SK-N-MC (cell line): Measurements from ENCODE around the gene TNPO1.
"Not testable (repeated sequence)": the region's sequence is repeated elsewhere in the genome, so short reads cannot be mapped to it uniquely, and the experiment has no call there.

Source experiments
- DNase-seq: peaks from one replicate; pipeline ENCODE4 v3.0.0-alpha.2; 2011; ENCODE audit warnings: low read depth, low spot score
- H3K27ac ChIP-seq: fragments of 200-600 bp; sonication (generic); 2 replicates; pipeline ENCODE4 v1.5.1; 2016; ENCODE audit warnings: mixed run types
- H3K36me3 ChIP-seq: fragments of 200-600 bp; sonication (generic); 2 replicates; pipeline ENCODE4 v1.6.1; 2017; ENCODE audit warnings: antibody characterized with exemption, low read length, mixed read lengths; ENCODE audit not compliant: insufficient read depth
- H3K4me3 ChIP-seq: fragments of 200-600 bp; sonication (generic); 2 replicates; pipeline ENCODE4 v1.5.1; 2016
- H3K9ac ChIP-seq: fragments of 200-600 bp; sonication (generic); 2 replicates; pipeline ENCODE4 v1.8.0; 2017; ENCODE audit warnings: mixed run types, mixed read lengths; ENCODE audit not compliant: insufficient read length
- H3K9me3 ChIP-seq: fragments of 200-600 bp; sonication (generic); 2 replicates; pipeline ENCODE4 v1.6.1; 2017; ENCODE audit warnings: low read depth, mild to moderate bottlenecking, antibody characterized with exemption, low read length, moderate library complexity, mixed read lengths
- EZH2 ChIP-seq: fragments of 200-600 bp; sonication (generic); IDR thresholded peaks from one replicate; pipeline ENCODE4 v1.6.1; 2017; ENCODE audit warnings: antibody characterized with exemption
- FOXP2 ChIP-seq: optimal IDR thresholded peaks from 2 replicates; pipeline ENCODE3; 2011; ENCODE audit warnings: mild to moderate bottlenecking, moderate library complexity; ENCODE audit not compliant: insufficient read depth; ENCODE audit errors: extremely low read length, control extremely low read depth
- POLR2AphosphoS5 ChIP-seq: IDR thresholded peaks from 2 replicates; pipeline ENCODE4 v1.6.1; 2012; ENCODE audit warnings: mild to moderate bottlenecking, low read depth, low read length, borderline replicate concordance

TNPO1 gene

GRCh38 chr5:72906806-72907205 is 90.3 kb downstream of the TNPO1 start:
- H3K36me3 ChIP-seq: peaks cover 75% of the 10 kb centered on the region
- TF ChIP-seq POLR2AphosphoS5 (no peak), EZH2 (no peak)
- H3K27ac ChIP-seq: no peak overlapping the region
- no peak overlapping the region for H3K9ac ChIP-seq
- no peak for DNase-seq
- no peak overlapping the region for H3K4me3 ChIP-seq
- H3K9me3 ChIP-seq: no peaks in the 10 kb centered on the region

GRCh38 chr5:72908664-72909063 is 92.2 kb downstream of the TNPO1 start:
- DNase-seq: no peak
- TF ChIP-seq POLR2AphosphoS5 (no peak), EZH2 (no peak), FOXP2 (no peak)
- H3K4me3 ChIP-seq: no peak overlapping the region
- H3K9ac ChIP-seq: no peak overlapping the region
- peaks cover 61% of the 10 kb centered on the region for H3K36me3 ChIP-seq
- no peaks in the 10 kb centered on the region for H3K9me3 ChIP-seq
- no peak overlapping the region for H3K27ac ChIP-seq

- TF ChIP-seq FOXP2 (no peak), POLR2AphosphoS5 (peak; percentile 34; the same call in 1 of the 2 replicates)
- Histone ChIP-seq H3K36me3 (no peaks in the 10 kb centered on the region; the same call in 1 of the 2 replicates), H3K9ac (no peak overlapping the region), H3K9me3 (no peaks in the 10 kb centered on the region), H3K27ac (no peak overlapping the region), H3K4me3 (no peak overlapping the region)
- no peak for DNase-seq
These were observed 100.9 kb downstream of the TNPO1 start for GRCh38 chr5:72917371-72917776.

- Histone ChIP-seq H3K9me3 (no peaks in the 10 kb centered on the region), H3K36me3 (no peaks in the 10 kb centered on the region), H3K4me3 (no peak overlapping the region), H3K27ac (no peak overlapping the region), H3K9ac (no peak overlapping the region)
- peak; percentile 47 for DNase-seq
- TF ChIP-seq EZH2 (no peak), FOXP2 (no peak), POLR2AphosphoS5 (no peak)
These were observed 104.4 kb downstream of the TNPO1 start for GRCh38 chr5:72920690-72921502.

GRCh38 chr5:72921886-72922285 is 105.4 kb downstream of the TNPO1 start:
- no peak for DNase-seq
- TF ChIP-seq FOXP2 (no peak), EZH2 (no peak), POLR2AphosphoS5 (no peak)
- no peak overlapping the region for H3K9ac ChIP-seq
- no peaks in the 10 kb centered on the region for H3K9me3 ChIP-seq
- H3K4me3 ChIP-seq: no peak overlapping the region
- no peak overlapping the region for H3K27ac ChIP-seq
- H3K36me3 ChIP-seq: no peaks in the 10 kb centered on the region

GRCh38 chr5:72922422-72922821 is 106.0 kb downstream of the TNPO1 start:
- TF ChIP-seq FOXP2: no peak
- no peak for TF ChIP-seq EZH2
- no peak for TF ChIP-seq POLR2AphosphoS5
- Histone ChIP-seq H3K9ac (no peak overlapping the region), H3K36me3 (no peaks in the 10 kb centered on the region), H3K4me3 (no peak overlapping the region), H3K9me3 (no peaks in the 10 kb centered on the region), H3K27ac (no peak overlapping the region)
- no peak for DNase-seq

- H3K27ac ChIP-seq: no peak overlapping the region
- H3K4me3 ChIP-seq: no peak overlapping the region
- no peak for DNase-seq
- no peaks in the 10 kb centered on the region for H3K36me3 ChIP-seq
- H3K9me3 ChIP-seq: no peaks in the 10 kb centered on the region
- no peak overlapping the region for H3K9ac ChIP-seq
- TF ChIP-seq FOXP2: no peak
- no peak for TF ChIP-seq POLR2AphosphoS5
- TF ChIP-seq EZH2: no peak
These were observed 109.0 kb downstream of the TNPO1 start for GRCh38 chr5:72925336-72926010.

- not testable (repeated sequence) for H3K27ac ChIP-seq, H3K9me3 ChIP-seq, H3K4me3 ChIP-seq, H3K9ac ChIP-seq, H3K36me3 ChIP-seq, DNase-seq
These were observed 116.2 kb downstream of the TNPO1 start for GRCh38 chr5:72932686-72933085.

GRCh38 chr5:72934953-72935725 is 118.7 kb downstream of the TNPO1 start:
- not testable (repeated sequence) for DNase-seq, H3K36me3 ChIP-seq, H3K9ac ChIP-seq, H3K4me3 ChIP-seq, H3K9me3 ChIP-seq, H3K27ac ChIP-seq
